H9 (cell line): ENCODE measurements around the gene ZKSCAN2. TPM values are rescaled to one million over a fixed set of nuclear protein-coding genes. Genes with fewer than 3 reads are reported as not detected.
A peak's percentile ranks its signal among the peaks of the same experiment; 100 is the strongest.

Experiments
- DNase-seq: peaks from one replicate; pipeline ENCODE4 v3.0.0-alpha.2; 2017
- H2AFZ ChIP-seq: one replicate; pipeline ENCODE4 v1.6.1; 2013; ENCODE audit warnings: mild to moderate bottlenecking, low read length, control low read depth, moderate library complexity
- H2AK5ac ChIP-seq: 2 replicates; pipeline ENCODE4 v1.6.1; 2013; ENCODE audit warnings: low read length, control low read depth, mixed read lengths; ENCODE audit not compliant: insufficient read length
- H2BK120ac ChIP-seq: one replicate; pipeline ENCODE4 v1.6.1; 2013; ENCODE audit warnings: low read depth, mild to moderate bottlenecking, low read length, control low read depth, inconsistent platforms; ENCODE audit not compliant: poor library complexity, severe bottlenecking
- H2BK12ac ChIP-seq: 2 replicates; pipeline ENCODE4 v1.6.1; 2013; ENCODE audit warnings: low read length, control low read depth, mixed read lengths, low read depth; ENCODE audit not compliant: insufficient read length
- H2BK15ac ChIP-seq: 2 replicates; pipeline ENCODE4 v1.6.1; 2013; ENCODE audit warnings: low read depth, low read length, control low read depth
- H2BK20ac ChIP-seq: one replicate; pipeline ENCODE4 v1.6.1; 2013; ENCODE audit warnings: low read depth, mild to moderate bottlenecking, low read length, control low read depth, inconsistent platforms; ENCODE audit not compliant: poor library complexity, severe bottlenecking
- H2BK5ac ChIP-seq: 2 replicates; pipeline ENCODE4 v1.6.1; 2013; ENCODE audit warnings: low read length, control low read depth, mixed read lengths; ENCODE audit not compliant: insufficient read length
- H3K14ac ChIP-seq: 2 replicates; pipeline ENCODE4 v1.6.1; 2013; ENCODE audit warnings: low read length, control low read depth; ENCODE audit not compliant: insufficient read depth
- H3K18ac ChIP-seq: 2 replicates; pipeline ENCODE4 v1.6.1; 2013; ENCODE audit warnings: low read depth, mild to moderate bottlenecking, mixed read lengths, low read length, control low read depth; ENCODE audit not compliant: insufficient read length
- H3K23ac ChIP-seq: 2 replicates; pipeline ENCODE4 v1.6.1; 2013; ENCODE audit warnings: low read length, control low read depth, mixed read lengths, low read depth; ENCODE audit not compliant: insufficient read length
- H3K23me2 ChIP-seq: 2 replicates; pipeline ENCODE4 v1.6.1; 2013; ENCODE audit warnings: low read depth, mild to moderate bottlenecking, mixed read lengths, low read length, control low read depth; ENCODE audit not compliant: insufficient read length, poor library complexity, severe bottlenecking
- H3K27ac ChIP-seq: 2 replicates; pipeline ENCODE4 v1.5.1; 2013; ENCODE audit warnings: low read length, control low read depth, mixed read lengths, low read depth; ENCODE audit not compliant: insufficient read length
- H3K27me3 ChIP-seq: 2 replicates; pipeline ENCODE4 v1.6.1; 2013; ENCODE audit warnings: low read length, control low read depth, inconsistent platforms; ENCODE audit not compliant: insufficient read depth
- H3K4ac ChIP-seq: 2 replicates; pipeline ENCODE4 v1.6.1; 2013; ENCODE audit warnings: low read depth, mild to moderate bottlenecking, control low read depth, inconsistent platforms, low read length, moderate library complexity
- H3K4me1 ChIP-seq: 2 replicates; pipeline ENCODE4 v1.6.1; 2013; ENCODE audit warnings: low read length, control low read depth, inconsistent platforms; ENCODE audit not compliant: insufficient read depth
- H3K4me2 ChIP-seq: 2 replicates; pipeline ENCODE4 v1.6.1; 2013; ENCODE audit warnings: low read length, control low read depth, mixed read lengths; ENCODE audit not compliant: insufficient read length, insufficient read depth
- H3K56ac ChIP-seq: 2 replicates; pipeline ENCODE4 v1.6.1; 2013; ENCODE audit warnings: low read depth, mild to moderate bottlenecking, mixed read lengths, low read length, control low read depth; ENCODE audit not compliant: insufficient read length
- H3K79me1 ChIP-seq: 2 replicates; pipeline ENCODE4 v1.6.1; 2013; ENCODE audit warnings: low read depth, mild to moderate bottlenecking, moderate library complexity, low read length, control low read depth, inconsistent platforms; ENCODE audit not compliant: insufficient read depth, poor library complexity, severe bottlenecking
- H3K79me2 ChIP-seq: 2 replicates; pipeline ENCODE4 v1.6.1; 2013; ENCODE audit warnings: low read length, control low read depth, inconsistent platforms; ENCODE audit not compliant: insufficient read depth
- H3K9ac ChIP-seq: 2 replicates; pipeline ENCODE4 v1.6.1; 2013; ENCODE audit warnings: low read length, control low read depth, mixed read lengths; ENCODE audit not compliant: insufficient read length; ENCODE audit errors: extremely low read depth
- H3K9me3 ChIP-seq: one replicate; pipeline ENCODE4 v1.6.1; 2013; ENCODE audit warnings: low read depth, low read length, inconsistent platforms; ENCODE audit not compliant: control insufficient read depth
- H3T11ph ChIP-seq: one replicate; pipeline ENCODE4 v1.6.1; 2013; ENCODE audit warnings: mild to moderate bottlenecking, low read length, control low read depth, inconsistent platforms
- H4K20me1 ChIP-seq: one replicate; pipeline ENCODE4 v1.6.1; 2013; ENCODE audit not compliant: control insufficient read depth, insufficient read length, insufficient read depth
- H4K5ac ChIP-seq: 2 replicates; pipeline ENCODE4 v1.6.1; 2013; ENCODE audit warnings: low read depth, mild to moderate bottlenecking, mixed read lengths, low read length, control low read depth; ENCODE audit not compliant: insufficient read length
- H4K8ac ChIP-seq: replicated peaks from 2 replicates; pipeline ENCODE4 v1.6.1; 2013; ENCODE audit warnings: low read length, control low read depth, mixed read lengths, low read depth; ENCODE audit not compliant: insufficient read length
- H4K91ac ChIP-seq: 2 replicates; pipeline ENCODE4 v1.6.1; 2013; ENCODE audit warnings: low read depth, mild to moderate bottlenecking, moderate library complexity, mixed read lengths, low read length, control low read depth; ENCODE audit not compliant: insufficient read length
- H3K27ac Mint-ChIP-seq, 3 experiments: 2 replicates in 2 of 3; 3 replicates in 1 of 3; pipeline ENCODE4 v1.8.0; 2020 to 2021; ENCODE audit warnings: mixed read lengths in 3 of 3, mild to moderate bottlenecking in 1 of 3, moderate library complexity in 1 of 3
- H3K27me3 Mint-ChIP-seq: 2 replicates; pipeline ENCODE4 v1.8.0; 2021; ENCODE audit warnings: low read depth, mild to moderate bottlenecking, moderate library complexity, mixed read lengths
- H3K36me3 Mint-ChIP-seq, 3 experiments: 2 replicates in 2 of 3; 3 replicates in 1 of 3; pipeline ENCODE4 v1.8.0; 2020 to 2021; ENCODE audit warnings: low read depth in 3 of 3, mixed read lengths in 3 of 3; ENCODE audit not compliant: insufficient read depth in 1 of 3
- H3K4me1 Mint-ChIP-seq, 2 experiments: 2 replicates each; pipeline ENCODE4 v1.8.0; 2020; ENCODE audit warnings: mixed read lengths in 2 of 2
- H3K4me3 Mint-ChIP-seq, 2 experiments: 2 replicates in 1 of 2; 3 replicates in 1 of 2; pipeline ENCODE4 v1.8.0; 2020 to 2021; ENCODE audit warnings: mild to moderate bottlenecking in 2 of 2, mixed read lengths in 2 of 2, moderate library complexity in 1 of 2
- H3K9me3 Mint-ChIP-seq, 2 experiments: 2 replicates in 1 of 2; 3 replicates in 1 of 2; pipeline ENCODE4 v1.8.0; 2020; ENCODE audit warnings: mild to moderate bottlenecking in 2 of 2, mixed read lengths in 2 of 2, moderate library complexity in 1 of 2
- CTCF ChIP-seq: fragments of 200-600 bp; sonication (generic); conservative IDR thresholded peaks from 3 replicates; pipeline ENCODE4 v1.8.0; 2021; ENCODE audit warnings: antibody characterized with exemption, mild to moderate bottlenecking
- WGBS: extraction: QIAGEN DNeasy Blood & Tissue Kit; methylation state at CpG from one replicate; pipeline ENCODE4 v1.1.7; 2013; ENCODE audit warnings: missing lambda C conversion rate, low lambda C conversion rate, mixed read lengths; ENCODE audit not compliant: insufficient read length; ENCODE audit errors: extremely low coverage; 5-methylcytosine and 5-hydroxymethylcytosine counted together
- total RNA-seq: library from RNA; stranded (reverse); gene quantifications from 2 replicates; pipeline ENCODE4 v1.2.1, GENCODE V29; 2021

ZKSCAN2 gene
- total RNA-seq, 1 experiment from 2014 or later, result 16.5 TPM

- H3T11ph ChIP-seq, result no peak overlapping the region
- peaks cover under 1% of the 10 kb centered on the region for H3K79me1 ChIP-seq
- no peak overlapping the region for H3K56ac ChIP-seq
- no peak overlapping the region for H2BK120ac ChIP-seq
- no peak overlapping the region for H2AK5ac ChIP-seq
- H3K23ac ChIP-seq, result no peak overlapping the region
- Mint-ChIP-seq H3K27me3 (no peaks in the 10 kb centered on the region), H3K4me1 (no peaks in the 10 kb centered on the region), H3K27ac (0 out of 7 replicates have a peak overlapping the region, but pooled peaks of 1 of the 3 experiments have one; percentile 21), H3K36me3 (peaks cover 32 to 50% (median 45%) of the 10 kb centered on the region in 3 experiments; a peak in 6 of 7 replicates), H3K9me3 (no peaks in the 10 kb centered on the region), H3K4me3 (no peak overlapping the region; a peak in 1 of 5 replicates)
- DNase-seq, result no peak
- H4K8ac ChIP-seq, result no peak overlapping the region
- no peaks in the 10 kb centered on the region; the same call in 1 of the 2 replicates for H3K79me2 ChIP-seq
- H4K5ac ChIP-seq, result no peak overlapping the region
- H3K4me2 ChIP-seq, result no peak overlapping the region
- H3K14ac ChIP-seq, result no peak overlapping the region
- TF ChIP-seq CTCF, result no peak
- no peak overlapping the region for H3K9ac ChIP-seq
- no peaks in the 10 kb centered on the region for H3K9me3 ChIP-seq
- no peaks in the 10 kb centered on the region for H4K20me1 ChIP-seq
- H3K27me3 ChIP-seq, result no peaks in the 10 kb centered on the region
- no peak overlapping the region for H2BK12ac ChIP-seq
- no peak overlapping the region for H2BK15ac ChIP-seq
- H3K23me2 ChIP-seq, result no peaks in the 10 kb centered on the region
- H3K18ac ChIP-seq, result no peak overlapping the region
- no peak overlapping the region for H4K91ac ChIP-seq
- H3K4me1 ChIP-seq, result no peaks in the 10 kb centered on the region
- WGBS, result no CpG with 5 or more reads among the region's 2 CpGs
- no peak overlapping the region for H3K4ac ChIP-seq
- no peak overlapping the region for H2AFZ ChIP-seq
- no peak overlapping the region for H3K27ac ChIP-seq
- H2BK20ac ChIP-seq, result no peak overlapping the region
- no peak overlapping the region for H2BK5ac ChIP-seq
These were observed 8.3 kb upstream of the ZKSCAN2 start for GRCh38 chr16:25265968-25266367.
